Heart left ventricle (tissue), 13 donors: ENCODE results near the gene TTR.

Experiments used
- CTCF ChIP-seq, 12 donors: fragments of 200-600 bp; sonication (generic) in 4 of 12; IDR thresholded peaks; one replicate each; pipeline versions ENCODE4 v1.5.0 to v1.8.0; 2018 to 2022; ENCODE audit warnings: antibody characterized with exemption in 12 of 12, mild to moderate bottlenecking in 5 of 12
- POLR2A ChIP-seq, 2 donors: fragments of 450-650 bp; IDR thresholded peaks; one replicate each; pipeline ENCODE4 v1.6.1; 2017; ENCODE audit warnings: antibody characterized with exemption in 2 of 2, mild to moderate bottlenecking in 2 of 2, moderate library complexity in 2 of 2
- donor health status: ischemic (EF 13 %, LVEDD 7.1; RV severe dilation, severe dysfunction).
- donor health status: DM: no; HTN: yes; CAD: no.
- donor health status: DM: no; HTN: no; CAD: no.
- donor health status: ischemic (EF 25% LVEDD 6.9; RV normal size, moderate dysfunction).
- donor health status: ischemic (EF 25% LVEDD 5.7; RV mildly dilated, moderate dysfunction).
- donor health status: ischemic (EF 35%, LVEDD 5.7; RV mildly dilated, moderate dysfunction).
- donor health status: nonischemic (EF 11% LVEDD 7.7; RV severe dilation, severe dysfunction).
- donor health status: DM: yes; HTN: yes; CAD: no.
- donor health status: PGD.
- donor health status: ischemic (EF 29% LVEDD 5.4; RV normal size, mild dysfunction).
- donor health status: nonischemic (EF 23%, LVEDD 6.1; RV moderate dilation, normal function).

GRCh38 chr18:31631526-31631925 is 39.8 kb downstream of the TTR start:
- TF ChIP-seq POLR2A (IDR thresholded peaks at IDR 0.05) (no peak), CTCF (IDR thresholded peaks at IDR 0.05) (no peak)
